Fibroblast of skin of abdomen (primary cell): Measurements from ENCODE around the gene SLC27A5.
"Not testable (repeated sequence)": the region's sequence is repeated elsewhere in the genome, so short reads cannot be mapped to it uniquely, and the experiment has no call there.

Experiments used
- DNase-seq: peaks from one replicate; pipeline ENCODE4 v3.0.0-alpha.2; 2013

The SLC27A5 gene

DNA sequence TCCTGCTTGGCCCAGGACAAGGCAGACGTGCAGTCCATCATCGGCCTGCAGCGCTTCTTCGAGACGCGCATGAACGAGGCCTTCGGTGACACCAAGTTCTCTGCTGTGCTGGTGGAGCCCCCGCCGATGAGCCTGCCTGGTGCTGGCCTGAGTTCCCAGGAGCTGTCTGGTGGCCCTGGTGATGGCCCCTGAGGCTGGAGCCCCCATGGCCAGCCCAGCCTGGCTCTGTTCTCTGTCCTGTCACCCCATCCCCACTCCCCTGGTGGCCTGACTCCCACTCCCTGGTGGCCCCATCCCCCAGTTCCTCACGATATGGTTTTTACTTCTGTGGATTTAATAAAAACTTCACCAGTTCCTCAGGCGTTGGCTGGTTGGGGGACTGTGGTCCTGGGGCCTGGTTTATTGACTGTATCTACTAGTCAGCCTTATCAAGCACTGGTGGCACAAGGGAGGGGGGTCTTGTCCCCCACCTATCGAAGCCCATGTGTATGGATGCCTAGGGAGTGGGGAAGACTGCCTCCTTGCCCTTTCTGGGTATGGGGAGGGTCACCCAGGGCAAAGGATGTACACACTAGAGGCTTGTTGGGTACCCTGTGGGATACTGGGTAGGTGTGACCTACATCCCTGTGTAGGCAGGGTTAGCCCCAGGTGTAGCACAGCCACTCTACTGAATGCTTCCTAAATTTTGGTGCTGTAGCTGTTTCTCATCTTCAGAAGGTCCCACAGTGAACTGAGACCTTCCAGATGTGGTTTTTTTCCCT, 38.8 kb upstream of the SLC27A5 start:
- DNase-seq, result no peak

DNA sequence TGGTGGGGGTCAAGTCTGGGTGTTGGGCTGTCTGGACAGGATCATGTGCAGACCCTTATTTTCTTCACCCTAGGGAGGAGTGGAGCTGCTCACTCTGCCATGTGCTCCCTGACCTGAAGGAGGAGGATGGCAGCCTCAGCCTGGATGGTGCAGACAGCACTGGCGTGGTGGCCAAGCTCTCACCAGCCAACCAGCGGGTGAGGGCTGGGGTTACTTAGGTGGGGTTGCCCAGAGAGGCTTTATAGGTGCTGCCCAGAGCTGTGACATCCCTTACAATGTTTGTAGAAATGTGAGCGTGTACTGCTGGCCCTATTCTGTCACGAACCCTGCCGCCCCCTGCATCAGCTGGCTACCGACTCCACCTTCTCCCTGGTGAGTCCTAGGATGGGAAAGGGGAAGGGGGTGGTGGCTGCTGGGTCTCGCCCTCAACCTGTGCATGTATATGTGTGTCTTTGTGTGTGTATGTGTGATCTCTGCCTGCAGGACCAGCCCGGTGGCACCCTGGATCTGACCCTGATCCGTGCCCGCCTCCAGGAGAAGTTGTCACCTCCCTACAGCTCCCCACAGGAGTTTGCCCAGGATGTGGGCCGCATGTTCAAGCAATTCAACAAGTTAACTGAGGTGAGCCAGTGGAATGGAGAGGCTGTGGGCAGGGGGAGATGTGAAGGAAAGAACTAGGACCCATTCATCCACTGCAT, 38.0 kb upstream of the SLC27A5 start:
- no peak for DNase-seq

DNA sequence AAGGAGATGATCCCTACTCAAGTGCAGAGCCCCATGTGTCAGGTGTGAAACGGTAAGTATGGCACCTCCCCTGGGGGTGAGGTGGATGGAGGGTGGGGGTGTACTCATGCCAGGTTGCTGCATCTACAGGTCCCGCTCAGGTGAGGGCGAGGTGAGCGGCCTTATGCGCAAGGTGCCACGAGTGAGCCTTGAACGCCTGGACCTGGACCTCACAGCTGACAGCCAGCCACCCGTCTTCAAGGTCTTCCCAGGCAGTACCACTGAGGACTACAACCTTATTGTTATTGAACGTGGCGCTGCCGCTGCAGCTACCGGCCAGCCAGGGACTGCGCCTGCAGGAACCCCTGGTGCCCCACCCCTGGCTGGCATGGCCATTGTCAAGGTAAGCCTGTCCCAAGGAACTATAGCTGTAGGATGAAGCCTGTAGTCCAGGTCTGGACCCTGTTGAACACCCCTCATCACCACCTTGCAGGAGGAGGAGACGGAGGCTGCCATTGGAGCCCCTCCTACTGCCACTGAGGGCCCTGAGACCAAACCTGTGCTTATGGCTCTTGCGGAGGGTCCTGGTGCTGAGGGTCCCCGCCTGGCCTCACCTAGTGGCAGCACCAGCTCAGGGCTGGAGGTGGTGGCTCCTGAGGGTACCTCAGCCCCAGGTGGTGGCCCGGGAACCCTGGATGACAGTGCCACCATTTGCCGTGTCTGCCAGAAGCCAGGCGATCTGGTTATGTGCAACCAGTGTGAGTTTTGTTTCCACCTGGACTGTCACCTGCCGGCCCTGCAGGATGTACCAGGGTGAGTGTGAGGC, 37.3 kb upstream of the SLC27A5 start:
- no peak for DNase-seq

DNA sequence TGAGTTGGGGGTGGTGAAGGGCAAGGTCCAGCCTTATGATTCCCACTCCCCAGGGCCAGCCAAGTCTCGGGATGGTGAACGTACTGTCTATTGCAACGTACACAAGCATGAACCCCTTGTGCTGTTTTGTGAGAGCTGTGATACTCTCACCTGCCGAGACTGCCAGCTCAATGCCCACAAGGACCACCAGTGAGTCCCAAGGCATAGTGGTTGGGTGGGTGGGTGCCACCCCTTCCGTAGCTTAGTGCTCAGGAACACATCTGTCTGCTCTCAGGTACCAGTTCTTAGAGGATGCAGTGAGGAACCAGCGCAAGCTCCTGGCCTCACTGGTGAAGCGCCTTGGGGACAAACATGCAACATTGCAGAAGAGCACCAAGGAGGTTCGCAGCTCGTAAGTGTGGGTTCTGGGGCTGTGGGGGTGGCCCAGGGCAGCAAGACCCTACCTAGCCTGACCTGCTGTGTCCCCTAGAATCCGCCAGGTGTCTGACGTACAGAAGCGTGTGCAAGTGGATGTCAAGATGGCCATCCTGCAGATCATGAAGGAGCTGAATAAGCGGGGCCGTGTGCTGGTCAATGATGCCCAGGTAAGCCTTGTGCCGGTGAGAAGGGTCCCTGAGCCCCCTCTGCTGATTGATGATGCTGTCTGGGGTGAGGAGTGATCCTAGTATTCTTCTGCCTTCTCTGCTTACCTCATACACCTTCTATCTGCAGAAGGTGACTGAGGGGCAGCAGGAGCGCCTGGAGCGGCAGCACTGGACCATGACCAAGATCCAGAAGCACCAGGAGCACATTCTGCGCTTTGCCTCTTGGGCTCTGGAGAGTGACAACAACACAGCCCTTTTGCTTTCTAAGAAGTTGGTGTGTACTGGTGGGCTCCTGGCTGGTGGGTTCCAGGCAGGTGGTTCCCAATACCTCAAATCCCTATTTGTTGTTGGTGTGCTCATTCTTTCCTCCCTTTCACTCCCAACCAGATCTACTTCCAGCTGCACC, 35.8 kb upstream of the SLC27A5 start:
- no peak for DNase-seq

DNA sequence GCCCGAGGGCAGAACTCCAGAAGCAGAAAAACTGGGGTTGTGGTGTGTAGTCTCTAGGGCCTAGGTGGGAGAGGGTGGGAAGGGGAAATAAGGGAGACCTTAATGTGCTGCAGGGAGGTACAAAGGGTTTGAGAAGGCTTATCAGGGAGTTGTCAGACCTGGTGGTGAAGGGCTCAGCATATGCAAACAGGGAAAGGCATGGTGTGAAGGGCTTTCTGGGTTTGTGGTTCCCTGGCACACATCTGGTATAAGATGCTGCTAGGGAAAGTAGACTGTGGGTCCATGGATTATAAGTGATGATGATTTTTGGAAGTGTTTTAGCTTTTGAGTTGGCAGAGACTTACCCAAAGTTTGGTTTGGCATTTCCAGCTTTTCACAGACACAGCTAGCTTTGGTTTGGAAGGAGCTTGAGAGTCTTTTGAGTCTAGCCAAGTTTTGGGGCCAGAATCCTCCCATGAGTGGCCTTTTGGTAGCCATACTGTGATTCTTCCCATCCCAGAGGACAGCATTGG, 34.3 kb upstream of the SLC27A5 start:
- DNase-seq, result no peak

DNA sequence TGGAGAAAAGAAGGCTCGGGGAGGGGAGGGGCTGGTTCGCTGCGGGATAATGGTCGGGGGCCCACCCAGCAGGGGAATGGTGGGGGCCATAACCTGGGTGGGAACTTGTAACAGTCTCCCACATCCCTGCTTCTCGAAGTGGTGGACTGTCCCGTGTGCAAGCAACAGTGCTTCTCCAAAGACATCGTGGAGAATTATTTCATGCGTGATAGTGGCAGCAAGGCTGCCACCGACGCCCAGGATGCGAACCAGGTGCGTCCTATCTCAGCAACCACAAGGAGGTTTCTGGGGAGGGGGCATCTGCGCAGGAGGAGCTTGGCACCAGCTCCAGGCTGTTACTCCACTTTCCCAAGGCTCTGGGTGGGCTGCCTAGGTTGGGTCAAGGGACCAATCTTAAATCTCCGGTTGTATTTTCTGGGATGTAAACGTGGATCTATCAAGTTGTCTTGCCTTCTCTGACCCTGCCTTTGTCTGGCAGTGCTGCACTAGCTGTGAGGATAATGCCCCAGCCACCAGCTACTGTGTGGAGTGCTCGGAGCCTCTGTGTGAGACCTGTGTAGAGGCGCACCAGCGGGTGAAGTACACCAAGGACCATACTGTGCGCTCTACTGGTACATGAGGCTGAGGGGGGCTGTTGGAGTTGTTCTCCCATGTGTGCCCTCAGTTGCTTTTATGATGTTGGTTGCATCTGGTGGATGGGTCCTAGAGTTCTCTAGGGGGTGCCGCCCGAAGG, 33.7 kb upstream of the SLC27A5 start:
- DNase-seq, result no peak

DNA sequence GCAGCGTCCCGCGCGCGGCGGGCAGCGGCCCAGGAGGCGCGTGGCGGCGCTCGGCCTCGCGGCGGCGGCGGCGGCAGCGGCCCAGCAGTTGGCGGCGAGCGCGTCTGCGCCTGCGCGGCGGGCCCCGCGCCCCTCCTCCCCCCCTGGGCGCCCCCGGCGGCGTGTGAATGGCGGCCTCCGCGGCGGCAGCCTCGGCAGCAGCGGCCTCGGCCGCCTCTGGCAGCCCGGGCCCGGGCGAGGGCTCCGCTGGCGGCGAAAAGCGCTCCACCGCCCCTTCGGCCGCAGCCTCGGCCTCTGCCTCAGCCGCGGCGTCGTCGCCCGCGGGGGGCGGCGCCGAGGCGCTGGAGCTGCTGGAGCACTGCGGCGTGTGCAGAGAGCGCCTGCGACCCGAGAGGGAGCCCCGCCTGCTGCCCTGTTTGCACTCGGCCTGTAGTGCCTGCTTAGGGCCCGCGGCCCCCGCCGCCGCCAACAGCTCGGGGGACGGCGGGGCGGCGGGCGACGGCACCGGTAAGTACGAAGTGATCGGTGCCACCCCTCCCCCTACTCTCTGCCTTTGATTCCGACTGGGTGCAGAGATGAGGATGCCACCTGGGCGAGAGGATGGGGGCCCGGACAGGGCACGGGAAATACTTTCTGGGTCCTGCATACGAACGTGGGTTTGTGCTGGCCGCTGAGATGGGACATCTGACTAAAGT, 32.9 kb upstream of the SLC27A5 start:
- DNase-seq, result peak; percentile 69

DNA sequence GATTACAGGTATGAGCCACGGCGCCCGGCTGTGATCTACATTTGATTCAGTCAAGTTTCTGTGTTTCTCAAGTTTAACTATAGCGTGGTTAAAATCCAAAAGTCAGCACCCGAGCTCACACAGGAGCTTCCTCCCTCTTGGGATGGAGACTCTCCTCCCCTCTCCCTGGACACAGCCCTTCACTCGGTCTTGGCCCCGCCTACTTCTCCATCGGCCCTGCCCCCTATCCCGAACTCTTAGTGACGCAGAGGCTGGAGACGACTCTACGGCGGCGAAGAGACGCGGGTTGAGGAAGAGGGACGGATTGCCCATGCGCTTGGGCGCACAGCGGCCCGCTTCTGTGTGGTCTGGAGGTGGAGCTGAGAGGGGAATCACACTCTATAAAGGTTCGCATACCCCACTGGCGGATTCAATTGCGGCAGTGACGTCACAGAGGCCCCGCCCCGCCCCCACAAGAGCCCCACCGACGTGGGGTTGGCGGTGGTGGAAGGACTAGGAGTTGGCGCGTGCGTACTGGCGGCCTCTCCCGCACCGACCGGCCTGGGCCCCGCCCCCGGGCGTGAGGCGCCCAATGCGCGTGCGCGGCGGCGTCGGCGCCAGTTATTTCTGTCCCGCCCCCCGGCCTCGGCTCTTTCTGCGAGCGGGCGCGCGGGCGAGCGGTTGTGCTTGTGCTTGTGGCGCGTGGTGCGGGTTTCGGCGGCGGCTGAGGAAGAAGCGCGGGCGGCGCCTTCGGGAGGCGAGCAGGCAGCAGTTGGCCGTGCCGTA, 32.2 kb upstream of the SLC27A5 start, which contains the start of gene TRIM28:
Gene TRIM28, plus strand, starts transcription at position 239 of the 765 bp plus-strand sequence. CDS start 694 bp downstream, outside the sequence.
- peak; percentile 100 for DNase-seq

DNA sequence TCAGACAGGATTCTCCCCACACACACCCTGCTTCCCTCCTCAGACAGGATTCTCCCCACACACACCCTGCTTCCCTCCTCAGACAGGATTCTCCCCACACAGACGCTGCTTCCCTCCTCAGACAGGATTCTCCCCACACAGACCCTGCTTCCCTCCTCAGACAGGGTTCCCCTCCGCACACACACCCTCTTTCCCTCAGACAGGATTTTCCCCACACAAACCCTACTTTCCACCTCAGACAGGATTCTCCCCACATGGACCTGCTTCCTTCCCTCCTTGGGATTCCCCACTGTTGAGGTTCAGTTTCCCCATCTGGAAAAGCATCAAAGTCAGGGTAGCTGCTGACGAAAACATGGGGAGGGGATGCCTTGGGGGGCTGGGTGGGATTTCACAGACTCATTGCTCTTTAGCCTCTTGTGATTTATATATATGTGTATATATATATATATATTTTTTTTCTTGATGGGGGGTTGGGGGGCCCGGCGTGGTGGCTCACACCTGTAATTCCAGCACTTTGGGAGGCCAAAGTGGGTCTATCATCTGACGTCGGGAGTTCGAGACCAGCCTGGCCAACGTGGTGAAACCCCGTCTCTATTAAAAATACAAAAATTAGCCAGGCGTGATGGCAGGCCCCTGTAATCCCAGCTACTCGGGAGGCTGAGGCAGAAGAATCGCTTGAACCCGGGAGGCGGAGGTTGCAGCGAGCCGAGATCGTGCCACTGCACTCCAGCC, 31.0 kb upstream of the SLC27A5 start:
- DNase-seq, result not testable (repeated sequence)

DNA sequence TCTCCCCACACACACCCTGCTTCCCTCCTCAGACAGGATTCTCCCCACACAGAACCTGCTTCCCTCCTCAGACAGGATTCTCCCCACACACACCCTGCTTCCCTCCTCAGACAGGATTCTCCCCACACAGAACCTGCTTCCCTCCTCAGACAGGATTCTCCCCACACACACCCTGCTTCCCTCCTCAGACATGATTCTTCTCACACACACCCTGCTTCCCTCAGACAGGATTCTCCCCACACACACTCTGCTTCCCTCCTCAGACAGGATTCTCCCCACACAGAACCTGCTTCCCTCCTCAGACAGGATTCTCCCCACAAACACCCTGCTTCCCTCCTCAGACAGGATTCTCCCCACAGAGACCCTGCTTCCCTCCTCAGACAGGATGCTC, 27.4 kb upstream of the SLC27A5 start:
- DNase-seq, result not testable (repeated sequence)

DNA sequence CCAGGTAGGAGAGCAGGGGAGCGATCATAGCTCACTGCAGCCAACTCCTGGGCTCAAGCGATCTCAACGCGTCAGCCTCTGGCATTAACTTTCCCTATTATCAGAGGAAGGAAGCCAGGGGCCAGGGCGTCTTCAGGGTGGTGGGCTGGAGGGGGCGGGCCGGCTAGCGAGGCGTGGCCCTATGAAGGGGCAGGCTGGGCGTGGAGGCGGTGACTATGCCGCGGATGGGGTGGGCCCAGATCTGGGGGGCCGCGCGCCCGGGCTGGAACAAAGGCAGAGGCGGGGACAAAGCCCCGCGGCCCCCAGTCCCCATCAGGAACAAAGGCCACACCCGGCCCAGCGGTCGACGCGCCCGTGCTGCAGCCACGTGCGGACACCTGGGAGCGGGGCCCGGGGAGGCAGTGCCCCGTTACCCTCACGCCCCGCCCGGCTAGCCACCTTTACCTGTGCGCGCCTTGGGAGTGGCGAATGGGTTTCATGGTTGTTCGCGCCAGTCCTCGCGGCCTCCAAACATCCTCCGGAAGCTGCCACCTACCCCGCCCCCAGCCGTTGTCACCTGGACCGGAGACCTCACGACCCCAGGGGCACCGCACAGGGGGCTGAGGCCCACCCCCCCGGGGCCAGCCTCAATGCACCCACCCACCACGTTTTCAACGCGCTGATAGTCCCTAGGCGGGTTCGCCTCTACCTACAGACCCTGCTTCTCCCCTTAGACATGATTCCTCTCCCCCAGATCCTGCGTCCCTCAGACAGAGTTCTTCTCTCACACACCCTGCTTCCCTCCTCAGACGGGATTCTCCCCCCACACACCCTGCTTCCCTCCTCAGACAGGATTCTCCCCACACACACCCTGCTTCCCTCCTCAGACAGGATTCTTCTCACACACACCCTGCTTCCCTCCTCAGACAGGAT, 26.7 kb upstream of the SLC27A5 start:
- DNase-seq, result no peak

DNA sequence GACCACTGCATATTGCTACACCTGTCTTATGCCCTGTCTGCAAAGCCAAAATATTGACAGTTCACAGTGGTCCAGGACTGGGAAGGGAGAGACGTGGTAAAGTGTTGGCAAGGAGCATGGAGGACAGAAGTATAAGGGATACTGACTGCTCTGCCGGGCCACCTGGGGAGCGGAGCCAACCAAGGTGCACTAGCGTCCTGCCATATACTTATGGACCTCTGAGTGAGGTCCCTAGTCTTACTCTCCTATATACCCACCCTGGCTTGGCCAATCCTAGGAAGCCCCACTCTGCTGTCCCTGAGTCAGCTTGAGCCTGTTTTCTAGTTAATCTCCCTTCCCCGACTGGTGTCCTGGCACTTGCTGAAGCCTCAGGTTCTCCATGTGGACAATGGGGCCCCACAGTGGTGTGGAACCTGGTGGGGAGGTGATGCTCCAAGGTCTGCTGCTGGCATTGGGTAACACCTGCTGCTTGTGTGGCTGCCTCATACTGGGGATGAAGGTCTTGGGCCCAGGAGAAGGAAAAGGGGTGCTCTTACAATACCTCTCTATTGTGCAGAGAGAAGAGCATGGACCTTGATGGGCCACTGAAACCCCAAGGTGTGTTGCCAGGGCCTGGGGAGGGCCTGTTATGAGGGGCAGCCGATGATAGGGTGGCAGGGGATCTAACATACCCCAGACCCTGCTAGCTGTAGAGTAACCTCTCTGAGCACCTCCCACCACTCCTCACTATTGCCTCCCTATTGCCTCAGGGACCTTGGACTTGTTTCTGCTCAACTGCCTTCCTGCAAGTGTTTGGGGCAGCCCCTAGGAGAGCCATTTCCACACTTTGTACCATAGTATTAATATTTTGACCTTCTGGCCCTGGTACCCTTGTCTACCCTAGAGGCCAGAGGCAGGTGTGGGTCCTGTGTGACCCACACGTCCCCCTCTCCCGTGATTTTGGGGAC, 25.3 kb upstream of the SLC27A5 start:
- DNase-seq, result no peak

DNA sequence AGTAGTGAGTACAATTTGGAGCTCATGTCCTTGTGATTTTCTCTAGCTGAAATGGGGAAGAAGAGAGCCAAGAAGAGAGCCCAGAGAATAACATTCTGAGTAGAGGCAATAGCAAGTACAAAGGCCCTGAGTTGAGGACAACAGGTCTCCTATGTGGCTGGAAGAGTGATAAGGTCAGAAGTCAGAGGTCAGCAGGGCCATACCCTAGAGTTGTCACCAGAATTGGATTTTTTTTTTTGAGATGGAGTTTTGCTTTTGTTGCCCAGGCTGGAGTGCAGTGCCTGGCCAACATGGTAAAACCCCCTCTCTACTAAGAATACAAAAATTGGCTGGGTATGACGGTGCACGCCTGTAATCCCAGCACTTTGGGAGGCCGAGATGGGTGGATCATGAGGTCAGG, 24.1 kb upstream of the SLC27A5 start:
- no peak for DNase-seq

DNA sequence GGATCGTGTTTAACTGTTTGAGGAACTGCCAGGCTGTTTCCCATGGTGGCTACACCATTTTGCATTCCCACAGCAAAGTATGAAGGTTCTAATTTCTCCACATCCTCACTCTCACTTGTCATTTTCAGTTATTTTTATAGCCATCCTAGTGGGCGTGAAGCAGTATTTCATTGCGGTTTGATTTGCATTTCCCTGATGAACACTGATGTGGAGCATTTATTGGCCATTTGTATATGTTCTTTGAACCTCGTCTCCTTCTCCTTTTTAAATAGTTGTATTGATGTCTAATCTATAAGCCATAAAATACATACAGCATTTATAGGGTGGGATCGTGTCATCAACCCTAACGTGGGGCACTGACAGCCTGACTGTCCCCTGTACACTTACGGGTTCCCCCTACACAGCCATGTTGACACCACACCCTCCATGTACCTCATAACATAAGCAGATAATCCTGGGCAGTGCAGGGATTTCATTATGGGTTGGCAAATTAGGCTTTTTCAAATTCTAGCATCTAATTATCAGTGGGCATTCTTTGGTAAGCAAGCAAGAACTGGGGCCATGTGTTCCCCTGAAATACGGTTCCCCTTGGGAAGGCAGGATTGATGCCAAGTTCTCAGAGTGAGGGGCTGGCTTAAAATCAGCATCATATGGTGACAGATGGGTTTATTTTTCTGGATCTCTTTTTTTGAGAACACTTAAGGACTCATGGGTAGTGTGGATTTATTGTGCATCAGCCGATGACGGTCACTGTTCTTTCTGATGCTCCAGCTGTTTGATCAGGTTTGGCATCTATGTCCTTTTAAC, 19.4 kb upstream of the SLC27A5 start:
- DNase-seq, result no peak

DNA sequence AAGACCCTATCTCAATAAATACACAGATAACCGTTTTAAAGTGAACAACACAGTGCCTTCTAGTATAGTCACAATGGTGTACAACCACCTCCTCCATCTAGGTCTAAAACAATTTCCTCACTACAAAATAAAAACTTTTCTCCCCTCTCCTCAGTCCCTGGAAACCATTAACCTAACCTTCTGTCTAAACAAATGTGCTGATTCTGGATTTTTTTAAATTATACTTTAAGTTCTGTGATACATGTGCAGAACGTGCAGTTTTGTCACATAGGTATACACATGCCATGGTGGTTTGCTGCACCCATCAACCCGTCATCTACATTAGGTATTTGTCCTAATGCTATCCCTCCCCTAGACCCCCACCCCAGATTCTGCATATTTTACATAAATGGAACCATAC, 17.6 kb upstream of the SLC27A5 start:
- DNase-seq, result no peak

DNA sequence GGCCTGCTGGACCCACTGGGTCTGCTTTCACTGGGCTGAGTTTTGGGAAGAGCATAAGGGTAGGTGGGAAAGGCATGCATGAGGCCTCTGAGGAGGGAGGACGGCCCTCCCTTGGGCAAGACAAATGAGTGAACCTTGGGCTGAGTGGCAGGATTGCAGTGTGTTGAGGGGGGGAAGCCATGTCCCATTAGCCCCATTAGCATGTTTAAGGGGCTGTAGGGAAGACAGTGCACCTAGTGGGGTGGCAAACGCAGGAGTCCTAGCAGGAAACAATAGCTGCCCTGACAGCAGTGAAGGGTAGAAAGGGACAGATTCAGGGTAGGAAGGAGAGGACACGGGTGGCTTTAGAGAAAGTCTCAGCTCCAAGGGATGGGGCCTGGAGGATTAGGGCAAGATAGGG, 10.9 kb upstream of the SLC27A5 start:
- DNase-seq, result no peak
